Naive thymus-derived CD4-positive, alpha-beta T cell (primary cell): Measurements from ENCODE around the gene NPPA. TPM values are rescaled to one million over a fixed set of nuclear protein-coding genes. Genes with fewer than 3 reads are reported as not detected.

ENCODE experiments used
- ATAC-seq: fragments of 150-1000 bp; cut with Tn5 transposase; 2 replicates; pipeline ENCODE4 v1.10.0; 2021; ENCODE audit warnings: mild to moderate bottlenecking, moderate library complexity
- CTCF ChIA-PET: fragments of 350-600 bp; sonication (Branson Sonifier 250); formaldehyde crosslinking; loops from one replicate; lab custom pipeline; 2021; ENCODE audit warnings: antibody characterized with exemption; lab: Charles Lee
- POLR2A ChIA-PET: fragments of 350-600 bp; sonication (Branson Sonifier 250); formaldehyde crosslinking; loops from one replicate; lab custom pipeline; 2021; ENCODE audit warnings: antibody characterized with exemption, inconsistent platforms; lab: Charles Lee
- DNase-seq, 9 donors: peaks; one replicate each; pipeline versions ENCODE4 v3.0.0 to v3.0.0-alpha.2; 2020 to 2022; ENCODE audit warnings: mixed read lengths in 1 of 9
- H3K27ac ChIP-seq: one replicate; pipeline ENCODE4 v1.7.0; 2013; ENCODE audit warnings: mild to moderate bottlenecking, low read depth, low read length, moderate library complexity
- H3K27me3 ChIP-seq, 2 donors: one replicate each; pipeline ENCODE4 v1.7.0; 2013; ENCODE audit warnings: low read length in 2 of 2, mild to moderate bottlenecking in 2 of 2, moderate library complexity in 2 of 2; ENCODE audit not compliant: control insufficient read depth in 2 of 2, insufficient read depth in 2 of 2
- H3K36me3 ChIP-seq, 3 experiments: 1 replicate in 2 of 3; 2 replicates in 1 of 3; pipeline ENCODE4 v1.7.0; 2013; ENCODE audit warnings: low read length in 3 of 3, mild to moderate bottlenecking in 3 of 3, moderate library complexity in 1 of 3; ENCODE audit not compliant: insufficient read depth in 3 of 3, control insufficient read depth in 2 of 3
- H3K4me1 ChIP-seq, 2 donors: one replicate each; pipeline ENCODE4 v1.7.0; 2013; ENCODE audit warnings: low read length in 2 of 2, mild to moderate bottlenecking in 2 of 2, moderate library complexity in 1 of 2; ENCODE audit not compliant: control insufficient read depth in 2 of 2, insufficient read depth in 2 of 2
- H3K4me3 ChIP-seq: 2 replicates; pipeline ENCODE4 v1.7.0; 2013; ENCODE audit warnings: mild to moderate bottlenecking, low read length
- H3K9me3 ChIP-seq, 3 experiments: 1 replicate in 2 of 3; 2 replicates in 1 of 3; pipeline ENCODE4 v1.7.0; 2013; ENCODE audit warnings: low read length in 3 of 3; ENCODE audit not compliant: control insufficient read depth in 2 of 3
- H3K27ac Mint-ChIP-seq, 9 donors: one replicate each; pipeline ENCODE4 v1.8.0; 2020 to 2022; ENCODE audit warnings: mixed read lengths in 9 of 9, mild to moderate bottlenecking in 8 of 9, moderate library complexity in 5 of 9, inconsistent platforms in 2 of 9
- H3K27me3 Mint-ChIP-seq, 5 donors: one replicate each; pipeline ENCODE4 v1.8.0; 2021 to 2022; ENCODE audit warnings: mixed read lengths in 5 of 5, mild to moderate bottlenecking in 1 of 5
- H3K36me3 Mint-ChIP-seq, 5 donors: one replicate each; pipeline ENCODE4 v1.8.0; 2020 to 2022; ENCODE audit warnings: mixed read lengths in 5 of 5, mild to moderate bottlenecking in 3 of 5, inconsistent platforms in 1 of 5
- H3K4me1 Mint-ChIP-seq, 7 donors: one replicate each; pipeline ENCODE4 v1.8.0; 2020 to 2022; ENCODE audit warnings: mixed read lengths in 7 of 7, mild to moderate bottlenecking in 3 of 7, inconsistent platforms in 1 of 7
- H3K4me3 Mint-ChIP-seq, 10 donors: one replicate each; pipeline ENCODE4 v1.8.0; 2020 to 2022; ENCODE audit warnings: mild to moderate bottlenecking in 10 of 10, mixed read lengths in 10 of 10, moderate library complexity in 6 of 10, inconsistent platforms in 2 of 10
- H3K9me3 Mint-ChIP-seq, 11 donors: one replicate each; pipeline ENCODE4 v1.8.0; 2020 to 2022; ENCODE audit warnings: mixed read lengths in 11 of 11, mild to moderate bottlenecking in 4 of 11, inconsistent platforms in 1 of 11, moderate library complexity in 1 of 11
- intact Hi-C, 2 donors: fragments of 100-400 bp; cut with micrococcal nuclease; formaldehyde crosslinking; loops; one replicate each; pipeline ENCODE4 v1.15.1; 2023
- polyA plus RNA-seq, 2 donors: library from polyadenylated mRNA; unstranded; fragments of 300-500 nt; fragmentation: Illumina TruSeq; gene quantifications; one replicate each; pipeline ENCODE4 v1.2.3, GENCODE V29; 2021
- total RNA-seq, 6 experiments: library from RNA in 5 of 6; stranded (reverse) in 5 of 6; gene quantifications; 1 replicate in 5 of 6; 2 replicates in 1 of 6; pipeline ENCODE4 v1.2.3 and lab custom pipeline; 2021 to 2026

NPPA gene
- total and polyA plus RNA-seq, 7 experiments from 2014 or later = not detected

DNA sequence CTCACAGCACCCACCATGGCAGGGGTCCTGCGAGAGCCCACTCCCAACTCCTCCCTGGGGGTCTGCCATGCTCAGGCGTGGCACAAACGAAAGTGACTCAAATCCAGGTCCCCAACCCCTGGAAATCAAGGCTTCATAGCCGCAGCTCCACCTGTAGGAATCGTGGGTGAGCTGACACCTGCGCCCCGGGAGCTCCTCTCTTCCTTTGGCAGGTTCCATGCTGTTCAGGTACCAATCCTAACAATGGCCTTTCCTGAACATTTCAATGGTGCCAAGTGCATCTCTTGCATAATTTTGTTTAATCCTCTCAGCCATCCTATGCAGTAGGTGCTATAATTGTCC is 40.1 kb upstream of the NPPA start:
- CTCF ChIA-PET = no interaction called here
- H3K4me3 Mint-ChIP-seq = no peak overlapping the region
- H3K36me3 Mint-ChIP-seq = no peaks in the 10 kb centered on the region
- peaks cover 0 to 14% (median 9%) of the 10 kb centered on the region in 5 donors for H3K27me3 Mint-ChIP-seq
- Histone ChIP-seq H3K4me1 (no peaks in the 10 kb centered on the region), H3K9me3 (no peaks in the 10 kb centered on the region), H3K27me3 (no peaks in the 10 kb centered on the region), H3K36me3 (no peaks in the 10 kb centered on the region), H3K4me3 (no peak overlapping the region), H3K27ac (no peak overlapping the region)
- peaks cover 0 to 9% (median 0%) of the 10 kb centered on the region in 7 donors for H3K4me1 Mint-ChIP-seq
- POLR2A ChIA-PET = no interaction called here
- H3K9me3 Mint-ChIP-seq = no peaks in the 10 kb centered on the region
- DNase-seq = no peak
- no peak for ATAC-seq
- H3K27ac Mint-ChIP-seq = no peak overlapping the region
- intact Hi-C loops = no loop called here

- Mint-ChIP-seq H3K27ac (peak overlapping the region in 1 of 9 donors; percentile 31), H3K9me3 (peaks cover 0 to 2% (median 0%) of the 10 kb centered on the region in 11 donors), H3K36me3 (no peaks in the 10 kb centered on the region), H3K4me1 (peaks cover 0 to 9% (median 0%) of the 10 kb centered on the region in 7 donors), H3K4me3 (no peak overlapping the region), H3K27me3 (peaks cover under 1 to 11% (median 6%) of the 10 kb centered on the region in 5 donors)
- DNase-seq = no peak
- intact Hi-C loops = no loop called here
- no peaks in the 10 kb centered on the region for H3K36me3 ChIP-seq
- ChIA-PET POLR2A (no interaction called here), CTCF (no interaction called here)
- no peak for ATAC-seq
- H3K27ac ChIP-seq = no peak overlapping the region
- no peak overlapping the region for H3K4me3 ChIP-seq
- no peaks in the 10 kb centered on the region for H3K27me3 ChIP-seq
- no peaks in the 10 kb centered on the region for H3K4me1 ChIP-seq
- no peaks in the 10 kb centered on the region for H3K9me3 ChIP-seq
Measured at GRCh38 chr1:11886986-11887665, 39.5 kb upstream of the NPPA start.

DNA sequence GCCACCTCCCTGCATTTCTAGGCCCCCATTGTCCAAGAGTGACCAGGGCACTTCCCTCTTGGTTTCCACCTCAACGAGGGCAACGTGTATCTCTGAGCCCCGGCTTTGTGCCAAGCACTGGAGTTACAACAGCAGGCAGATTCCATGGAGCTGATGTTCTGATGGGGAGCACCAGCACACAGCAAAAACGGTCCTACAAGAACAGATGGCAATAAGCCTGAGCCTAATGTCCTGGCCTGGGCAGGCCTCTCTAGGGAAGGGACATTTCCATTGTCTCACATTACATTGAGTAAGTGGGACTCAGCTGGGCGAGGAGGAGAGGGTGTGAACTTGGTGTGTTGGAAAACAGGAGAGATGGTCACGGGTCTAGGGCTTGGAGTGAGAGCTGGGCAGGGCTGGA is 38.3 kb upstream of the NPPA start:
- Mint-ChIP-seq H3K36me3 (no peaks in the 10 kb centered on the region), H3K4me1 (peaks cover 0 to 9% (median 0%) of the 10 kb centered on the region in 7 donors), H3K4me3 (no peak overlapping the region), H3K27ac (no peak overlapping the region), H3K27me3 (peaks cover 0 to 19% (median 9%) of the 10 kb centered on the region in 5 donors), H3K9me3 (peaks cover 0 to 2% (median 0%) of the 10 kb centered on the region in 11 donors)
- ChIA-PET POLR2A (no interaction called here), CTCF (interaction anchor here (1.0 kb wide), 1 partner anchor 10 kb away, joined by 3 read pairs; no protein-coding TSS in a partner anchor)
- Histone ChIP-seq H3K4me1 (no peaks in the 10 kb centered on the region), H3K36me3 (no peaks in the 10 kb centered on the region), H3K9me3 (no peaks in the 10 kb centered on the region), H3K27ac (no peak overlapping the region), H3K4me3 (no peak overlapping the region), H3K27me3 (no peaks in the 10 kb centered on the region)
- DNase-seq = no peak
- ATAC-seq = no peak
- intact Hi-C loops = no loop called here

- no peaks in the 10 kb centered on the region for H3K4me1 ChIP-seq
- Mint-ChIP-seq H3K4me1 (peaks cover 0 to 9% (median 0%) of the 10 kb centered on the region in 7 donors), H3K27me3 (peaks cover 0 to 19% (median 10%) of the 10 kb centered on the region in 5 donors), H3K36me3 (no peaks in the 10 kb centered on the region), H3K9me3 (peaks cover 0 to 2% (median 0%) of the 10 kb centered on the region in 11 donors), H3K4me3 (no peak overlapping the region), H3K27ac (no peak overlapping the region)
- intact Hi-C loops = no loop called here
- no peak overlapping the region for H3K27ac ChIP-seq
- CTCF ChIA-PET = no interaction called here
- ATAC-seq (peak; percentile 36), DNase-seq (no peak)
- H3K4me3 ChIP-seq = no peak overlapping the region
- no peaks in the 10 kb centered on the region for H3K36me3 ChIP-seq
- no peaks in the 10 kb centered on the region for H3K9me3 ChIP-seq
- no peaks in the 10 kb centered on the region for H3K27me3 ChIP-seq
- POLR2A ChIA-PET = no interaction called here
Measured at GRCh38 chr1:11882814-11883538, 35.4 kb upstream of the NPPA start.

- H3K27me3 ChIP-seq = no peaks in the 10 kb centered on the region
- ChIA-PET POLR2A (no interaction called here), CTCF (interaction anchor here (0.5 kb wide), 1 partner anchor 52 kb away, joined by 3 read pairs; no protein-coding TSS in a partner anchor)
- H3K36me3 ChIP-seq = no peaks in the 10 kb centered on the region
- no peak overlapping the region for H3K4me3 ChIP-seq
- Mint-ChIP-seq H3K4me1 (peaks cover 0 to 9% (median 0%) of the 10 kb centered on the region in 7 donors), H3K27me3 (peaks cover 2 to 22% (median 14%) of the 10 kb centered on the region in 5 donors), H3K36me3 (no peaks in the 10 kb centered on the region), H3K4me3 (no peak overlapping the region), H3K27ac (peak overlapping the region in 1 of 9 donors; percentile 28), H3K9me3 (peaks cover 0 to 2% (median 0%) of the 10 kb centered on the region in 11 donors)
- no peak for DNase-seq
- H3K9me3 ChIP-seq = no peaks in the 10 kb centered on the region
- no peaks in the 10 kb centered on the region for H3K4me1 ChIP-seq
- intact Hi-C loops = no loop called here
- H3K27ac ChIP-seq = no peak overlapping the region
- ATAC-seq = no peak
Measured at GRCh38 chr1:11881749-11882441, 34.3 kb upstream of the NPPA start.

DNA sequence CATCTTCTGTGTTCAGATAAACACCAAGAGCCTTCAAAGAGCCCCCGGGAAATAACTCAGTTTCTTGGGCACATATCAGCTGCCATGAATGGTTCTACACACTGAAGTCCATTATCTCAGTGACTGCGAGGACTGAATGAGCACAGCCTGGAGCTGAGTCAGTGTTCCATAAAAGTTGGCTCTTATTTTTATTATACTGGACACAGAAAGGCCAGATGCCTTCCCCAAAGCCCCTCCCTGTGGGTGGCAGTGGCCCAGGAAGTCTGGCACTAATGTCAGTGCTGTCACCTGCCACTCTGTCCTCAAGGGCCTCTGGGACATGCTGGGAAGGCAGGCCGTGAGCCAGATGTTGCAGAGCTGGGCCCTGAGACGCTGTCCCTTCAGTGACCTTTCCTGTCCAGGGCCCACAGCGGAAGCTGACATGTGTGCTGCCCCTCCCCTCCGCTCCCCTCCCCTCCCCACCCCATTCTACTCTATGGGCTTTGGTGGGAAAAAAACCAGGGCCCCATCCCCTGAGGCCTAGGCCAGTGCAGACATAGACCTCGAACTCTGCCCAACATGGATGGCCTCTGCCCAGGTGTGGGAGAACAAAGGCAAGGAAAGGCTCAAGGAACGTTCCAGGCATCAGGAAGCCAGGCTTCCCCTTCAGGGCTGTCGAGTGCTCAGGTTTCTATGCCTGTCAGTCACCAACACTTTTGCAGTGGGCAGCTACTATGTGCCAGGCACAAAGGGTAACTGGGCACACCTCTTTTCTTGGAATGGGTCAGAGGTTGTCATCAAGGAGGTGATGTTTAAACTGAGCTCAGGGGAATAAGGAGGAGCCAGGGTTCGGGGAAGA is 33.5 kb upstream of the NPPA start:
- DNase-seq (no peak), ATAC-seq (no peak)
- no peaks in the 10 kb centered on the region for H3K36me3 ChIP-seq
- H3K27ac Mint-ChIP-seq = peak overlapping the region in 1 of 9 donors; percentile 28
- H3K36me3 Mint-ChIP-seq = no peaks in the 10 kb centered on the region
- H3K9me3 Mint-ChIP-seq = peaks cover 0 to 2% (median 0%) of the 10 kb centered on the region in 11 donors
- POLR2A ChIA-PET = no interaction called here
- H3K4me1 Mint-ChIP-seq = peaks cover 0 to 5% (median 0%) of the 10 kb centered on the region in 7 donors
- no peaks in the 10 kb centered on the region for H3K9me3 ChIP-seq
- CTCF ChIA-PET = interaction anchor here (0.5 kb wide), 1 partner anchor 52 kb away, joined by 3 read pairs; no protein-coding TSS in a partner anchor
- no peaks in the 10 kb centered on the region for H3K27me3 ChIP-seq
- no peak overlapping the region for H3K4me3 Mint-ChIP-seq
- H3K4me3 ChIP-seq = no peak overlapping the region
- peaks cover 2 to 26% (median 15%) of the 10 kb centered on the region in 5 donors for H3K27me3 Mint-ChIP-seq
- no peak overlapping the region for H3K27ac ChIP-seq
- no peaks in the 10 kb centered on the region for H3K4me1 ChIP-seq
- intact Hi-C loops = no loop called here
